Mesenteric fat pad (tissue), 1 donor: ENCODE data around the gene SRM. TPM values are rescaled to one million over a fixed set of nuclear protein-coding genes. Genes with fewer than 3 reads are reported as not detected.
"Not testable (repeated sequence)": the region's sequence is repeated elsewhere in the genome, so short reads cannot be mapped to it uniquely, and the experiment has no call there.

ENCODE experiments used
- DNase-seq: peaks from one replicate; pipeline ENCODE4 v3.0.0-alpha.2; 2020; ENCODE audit warnings: low spot score
- long read RNA-seq: library from polyadenylated mRNA; unstranded; transcript quantifications from one replicate; pipeline ENCODE4 v2.0.0, GENCODE V29; 2020
- total RNA-seq: library from RNA; stranded (reverse); fragmentation: NEBNext Ultra II Directional; extraction: Animal tissue kit (Norgen Biotek cat#: 25700); gene quantifications from one replicate; pipeline ENCODE4 v1.2.1, GENCODE V29; 2021
- donor health status: DM: yes; HTN: yes; CAD: no.

SRM gene
- total RNA-seq: 103 TPM
- long read RNA-seq, partial matches to known transcripts: 4 of 9 reads
- long read RNA-seq, other reads (novel, unspliced or antisense): 3 of 9 reads

- DNase-seq: peak; percentile 97
Observed at GRCh38 chr1:11059968-11060830, at the start of gene SRM. SRM (minus strand) TSS chr1:11060018; CDS start chr1:11059943, 75 bp downstream.

- no peak for DNase-seq
Observed at GRCh38 chr1:11109047-11109760, 49.4 kb upstream of the SRM start.

DNA sequence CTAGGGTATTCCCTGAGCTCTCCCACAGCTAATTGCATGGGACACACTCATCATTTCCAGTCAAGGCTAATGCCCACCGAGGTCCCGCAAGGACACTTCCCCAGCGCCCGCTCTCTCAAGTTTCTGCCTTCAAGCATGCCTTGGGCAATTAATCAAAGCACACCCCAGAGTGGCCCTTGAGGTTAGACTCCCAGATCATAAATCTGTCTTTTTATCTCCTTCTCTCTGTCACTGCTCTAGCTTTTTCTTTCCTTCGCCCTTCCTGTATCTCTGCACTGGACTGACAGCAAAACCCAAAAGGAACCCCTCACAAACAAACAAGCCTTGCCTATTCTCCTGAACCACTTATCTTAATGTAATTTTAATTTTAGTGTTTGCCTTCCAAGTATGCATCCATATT lies 47.8 kb upstream of the SRM start:
- no peak for DNase-seq

DNA sequence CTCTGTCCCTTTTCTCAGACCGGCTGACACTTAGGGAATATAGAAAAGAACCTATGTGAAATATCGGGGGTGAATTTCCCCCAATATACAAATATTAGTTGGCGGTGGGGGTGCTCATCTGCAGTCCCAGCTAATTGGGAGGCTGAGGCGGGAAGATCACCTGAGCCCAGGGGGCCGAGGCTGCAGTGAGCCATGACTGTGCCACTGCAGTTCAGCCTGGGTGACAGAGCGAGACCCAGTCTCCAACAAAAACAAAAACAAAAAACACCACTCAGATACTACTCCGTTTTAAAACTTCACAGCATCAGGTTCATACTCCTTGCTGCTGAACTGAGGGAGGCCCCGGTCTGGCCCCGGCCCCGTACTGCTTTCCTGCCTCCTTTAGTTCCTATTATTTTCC lies 45.8 kb upstream of the SRM start:
- peak; percentile 82 for DNase-seq

DNA sequence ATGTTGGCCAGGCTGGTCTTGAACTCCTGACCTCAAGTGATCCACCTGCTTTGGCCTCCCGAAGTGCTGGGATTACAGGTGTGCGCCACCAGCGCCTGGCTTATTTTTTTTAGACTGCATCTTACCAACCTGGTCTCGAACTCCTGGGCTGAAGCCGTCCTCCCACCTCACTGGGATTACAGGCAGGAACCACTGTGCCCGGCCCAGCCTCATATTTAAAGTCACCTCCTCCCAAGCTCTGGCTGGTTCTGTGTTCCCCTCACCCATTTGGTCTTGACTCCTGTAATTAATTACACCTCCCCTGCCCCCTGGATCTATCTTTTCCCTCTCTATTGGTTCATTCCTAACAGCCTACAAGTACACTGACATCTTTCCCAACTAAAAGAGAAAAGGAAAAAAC lies 41.5 kb upstream of the SRM start:
- DNase-seq: peak; percentile 35

DNA sequence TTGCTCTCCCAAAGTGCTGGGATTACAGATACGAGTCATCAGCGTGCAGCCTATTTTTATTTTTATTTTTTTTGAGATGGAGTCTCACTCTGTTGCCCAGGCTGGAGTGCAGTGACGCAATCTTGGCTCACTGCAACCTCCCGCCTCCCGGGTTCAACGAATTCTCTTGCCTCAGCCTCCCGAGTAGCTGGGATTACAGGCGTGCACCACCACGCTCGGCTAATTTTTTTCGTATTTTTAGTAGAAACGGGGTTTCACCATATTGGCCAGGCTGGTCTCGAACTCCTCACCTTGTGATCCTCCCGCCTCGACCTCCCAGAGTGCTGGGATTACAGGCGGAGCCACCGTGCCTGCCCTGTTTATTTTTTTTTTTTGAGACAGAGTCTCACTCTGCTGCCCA lies 41.0 kb upstream of the SRM start:
- DNase-seq: peak; percentile 33

DNA sequence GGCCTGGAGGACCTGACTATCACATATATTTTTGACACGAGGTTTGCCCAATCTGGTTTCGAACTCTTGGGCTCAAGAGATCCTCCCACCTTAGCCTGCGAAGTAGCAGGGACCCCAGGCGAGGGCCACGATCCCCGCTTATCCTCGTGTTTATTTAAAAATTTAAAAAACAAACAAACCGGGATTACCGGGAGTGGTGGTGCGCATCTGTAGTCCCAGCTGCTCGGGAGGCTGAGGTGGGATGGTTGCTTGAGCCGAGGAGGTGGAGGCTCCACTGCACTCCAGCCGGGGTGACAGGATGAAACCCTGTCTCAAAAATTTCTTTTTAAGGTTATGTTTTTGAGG lies 40.3 kb upstream of the SRM start:
- peak; percentile 33 for DNase-seq

DNA sequence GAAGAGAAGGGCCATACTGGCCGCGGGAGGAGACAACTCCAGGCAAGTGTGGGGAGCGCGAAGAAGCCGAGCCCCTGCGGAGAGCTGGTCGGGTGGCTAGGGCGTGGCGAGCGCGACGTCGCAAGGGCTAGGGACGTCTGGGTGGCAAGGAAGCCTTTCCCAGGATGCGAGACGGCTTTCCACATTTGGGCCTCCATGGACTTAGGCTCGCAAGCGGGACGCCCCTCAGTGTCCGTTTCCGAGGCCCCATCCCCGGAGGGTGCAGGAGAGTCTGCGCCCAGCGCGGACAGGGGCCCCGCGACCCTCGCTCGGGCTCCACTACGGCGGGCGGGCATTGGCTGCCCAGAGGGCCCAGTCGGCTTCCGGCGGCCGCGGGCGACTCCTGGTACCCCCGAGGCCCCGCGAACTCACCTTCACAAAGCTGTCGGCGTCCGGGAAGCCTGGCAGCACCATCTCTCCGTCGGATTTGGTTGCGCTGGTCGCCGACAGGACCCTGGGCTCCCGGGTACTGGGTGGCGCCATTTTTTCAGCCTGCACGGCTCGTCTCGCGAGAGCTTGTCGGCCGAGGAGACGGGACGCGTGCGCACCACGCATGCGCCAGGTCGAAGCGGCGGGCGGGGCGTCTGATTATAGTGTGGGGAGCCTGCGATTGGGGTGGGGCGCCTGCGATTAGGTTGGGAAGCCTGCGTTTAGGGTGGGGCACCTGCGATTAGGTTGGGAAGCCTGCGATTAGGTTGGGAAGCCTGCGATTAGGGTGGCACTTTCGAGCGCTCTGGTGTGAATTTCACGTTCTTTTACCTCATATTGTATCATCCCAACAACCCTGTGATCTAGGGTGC lies 39.7 kb upstream of the SRM start, which contains the start of gene EXOSC10:
Gene EXOSC10, minus strand, starts transcription at position 560 of the 839 bp plus-strand sequence. Its CDS starts 38 bp downstream, at position 522.
- DNase-seq: peak; percentile 98

DNA sequence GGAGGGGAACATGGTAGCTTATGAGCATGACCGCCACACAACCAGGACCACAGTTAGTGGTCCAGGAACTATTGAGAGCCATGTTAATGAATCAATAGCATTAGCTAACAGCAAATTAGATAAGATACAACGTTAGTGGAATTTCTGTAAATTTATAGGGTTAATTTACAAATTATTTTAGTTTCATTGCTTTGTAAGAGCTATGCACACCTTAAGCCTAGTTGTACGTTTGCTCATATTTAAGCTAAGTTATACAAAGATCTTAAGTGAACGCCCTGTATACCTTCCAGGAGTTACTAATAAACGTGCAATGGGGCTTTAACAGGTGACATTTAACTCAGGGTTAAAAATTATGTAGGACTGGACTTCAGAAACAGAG lies 39.1 kb upstream of the SRM start:
- DNase-seq: no peak

DNA sequence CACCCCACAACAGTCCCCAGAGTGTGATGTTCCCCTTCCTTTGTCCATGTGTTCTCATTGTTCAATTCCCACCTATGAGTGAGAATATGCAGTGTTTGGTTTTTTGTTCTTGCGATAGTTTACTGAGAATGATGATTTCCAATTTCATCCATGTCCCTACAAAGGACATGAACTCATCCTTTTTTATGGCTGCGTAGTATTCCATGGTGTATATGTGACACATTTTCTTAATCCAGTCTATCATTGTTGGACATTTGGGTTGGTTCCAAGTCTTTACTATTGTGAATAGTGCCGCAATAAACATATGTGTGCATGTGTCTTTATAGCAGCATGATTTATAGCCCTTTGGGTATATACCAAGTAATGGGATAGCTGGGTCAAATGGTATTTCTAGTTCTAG lies 24.0 kb upstream of the SRM start:
- DNase-seq: not testable (repeated sequence)

DNA sequence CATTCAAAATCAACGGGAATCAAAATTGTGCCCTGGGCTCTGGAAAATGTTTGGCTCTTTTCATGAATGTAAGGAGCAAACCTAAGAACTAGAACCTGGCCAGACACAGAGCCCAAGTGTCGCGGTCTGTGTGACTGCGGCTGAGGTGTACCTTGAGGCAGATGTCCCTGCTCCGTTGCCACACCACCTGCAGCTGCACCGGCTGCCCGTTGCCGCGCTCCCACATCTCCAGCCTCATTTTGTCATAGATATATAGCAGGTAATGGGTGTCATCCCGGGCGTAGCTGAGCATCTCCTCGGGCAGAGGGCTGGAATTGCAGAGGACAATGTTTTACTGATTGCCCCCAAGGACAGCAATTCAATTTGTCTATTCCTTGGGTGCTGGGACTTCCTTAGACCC lies 21.1 kb upstream of the SRM start:
- DNase-seq: peak; percentile 71

GRCh38 chr1:11078631-11079030 lies 18.8 kb upstream of the SRM start:
- DNase-seq: no peak

DNA sequence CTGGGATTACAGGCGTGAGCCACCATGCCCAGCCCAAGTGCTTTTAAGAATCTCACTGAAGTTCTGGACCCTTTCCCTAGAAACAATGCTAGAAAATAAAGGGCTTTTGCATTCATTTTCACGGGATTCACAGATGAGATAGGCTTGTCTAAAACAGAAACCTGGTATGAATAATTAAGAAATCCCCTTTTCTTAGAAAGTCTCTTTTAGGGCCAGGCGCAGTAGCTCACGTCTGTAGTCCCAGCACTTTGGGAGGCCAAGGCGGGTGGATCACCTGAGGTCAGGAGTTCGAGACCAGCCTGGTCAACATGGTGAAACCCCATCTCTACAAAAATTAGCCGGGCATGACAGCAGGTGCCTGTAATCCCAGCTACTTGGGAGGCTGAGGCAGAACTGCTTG lies 13.6 kb upstream of the SRM start:
- peak; percentile 22 for DNase-seq

- DNase-seq: peak; percentile 39
Observed at GRCh38 chr1:11072216-11072917, 12.5 kb upstream of the SRM start.

GRCh38 chr1:11071463-11072215 lies 11.8 kb upstream of the SRM start:
- DNase-seq: peak; percentile 86

DNA sequence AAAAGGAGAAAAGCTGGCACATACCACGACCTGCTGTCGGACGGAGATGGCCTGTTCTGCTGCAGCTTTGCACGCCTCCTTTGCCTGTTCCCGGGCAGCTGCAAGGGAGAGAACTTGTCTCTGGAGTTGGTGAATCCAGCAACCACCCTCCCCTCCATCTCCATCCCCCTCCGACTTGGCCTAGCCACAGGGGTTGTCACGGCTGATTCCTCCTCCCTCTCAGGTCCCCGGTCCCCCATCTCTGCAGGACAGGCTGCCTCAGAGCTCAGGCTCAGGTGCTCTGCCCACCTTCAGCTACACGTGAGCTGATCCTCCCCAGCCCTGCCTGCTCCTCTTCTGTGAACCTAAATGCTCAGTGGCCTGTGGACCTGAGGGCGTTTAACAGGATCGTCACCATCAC lies 11.1 kb upstream of the SRM start:
- peak; percentile 76 for DNase-seq

DNA sequence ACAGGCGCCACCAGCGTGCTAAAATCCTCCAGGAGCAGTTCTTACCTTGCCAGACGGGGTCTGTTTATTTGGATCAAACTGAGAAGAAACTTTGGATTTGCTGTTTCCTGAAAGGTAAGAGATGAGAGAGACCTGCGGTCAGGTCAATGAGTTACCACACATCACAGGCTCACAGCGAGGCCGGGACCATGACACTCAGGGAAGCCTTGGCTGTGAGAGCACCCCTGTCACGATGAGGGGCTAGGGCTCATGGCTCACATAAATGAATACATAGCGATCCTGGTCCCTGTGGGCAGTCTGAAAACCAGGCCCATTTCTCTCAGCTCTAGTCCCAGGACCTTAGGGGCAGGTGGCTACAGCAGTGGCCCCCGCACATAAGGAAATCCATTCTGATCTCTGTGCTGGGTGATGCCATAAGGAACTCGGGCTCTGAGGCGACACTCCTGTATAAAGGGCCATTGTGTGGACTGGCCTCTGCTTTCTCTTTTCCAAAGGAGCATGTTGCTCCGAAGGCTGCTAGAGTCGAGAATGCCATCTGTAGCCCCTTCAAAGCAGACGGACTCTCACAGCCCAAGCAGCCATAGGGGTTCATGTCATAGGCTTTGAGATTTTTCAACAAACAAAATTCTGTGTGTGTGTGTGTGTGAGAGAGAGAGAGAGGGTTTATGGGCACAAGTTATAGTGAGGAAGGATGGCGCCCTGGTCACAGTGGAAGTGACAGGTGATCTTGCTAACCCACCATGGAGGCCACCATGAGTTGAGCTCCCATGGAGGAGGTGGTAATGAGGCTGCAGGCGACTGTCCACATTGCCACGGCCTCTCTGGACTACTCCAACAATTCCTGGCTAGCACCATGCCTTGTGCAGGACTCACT lies 9.0 kb upstream of the SRM start:
- DNase-seq: peak; percentile 74

DNA sequence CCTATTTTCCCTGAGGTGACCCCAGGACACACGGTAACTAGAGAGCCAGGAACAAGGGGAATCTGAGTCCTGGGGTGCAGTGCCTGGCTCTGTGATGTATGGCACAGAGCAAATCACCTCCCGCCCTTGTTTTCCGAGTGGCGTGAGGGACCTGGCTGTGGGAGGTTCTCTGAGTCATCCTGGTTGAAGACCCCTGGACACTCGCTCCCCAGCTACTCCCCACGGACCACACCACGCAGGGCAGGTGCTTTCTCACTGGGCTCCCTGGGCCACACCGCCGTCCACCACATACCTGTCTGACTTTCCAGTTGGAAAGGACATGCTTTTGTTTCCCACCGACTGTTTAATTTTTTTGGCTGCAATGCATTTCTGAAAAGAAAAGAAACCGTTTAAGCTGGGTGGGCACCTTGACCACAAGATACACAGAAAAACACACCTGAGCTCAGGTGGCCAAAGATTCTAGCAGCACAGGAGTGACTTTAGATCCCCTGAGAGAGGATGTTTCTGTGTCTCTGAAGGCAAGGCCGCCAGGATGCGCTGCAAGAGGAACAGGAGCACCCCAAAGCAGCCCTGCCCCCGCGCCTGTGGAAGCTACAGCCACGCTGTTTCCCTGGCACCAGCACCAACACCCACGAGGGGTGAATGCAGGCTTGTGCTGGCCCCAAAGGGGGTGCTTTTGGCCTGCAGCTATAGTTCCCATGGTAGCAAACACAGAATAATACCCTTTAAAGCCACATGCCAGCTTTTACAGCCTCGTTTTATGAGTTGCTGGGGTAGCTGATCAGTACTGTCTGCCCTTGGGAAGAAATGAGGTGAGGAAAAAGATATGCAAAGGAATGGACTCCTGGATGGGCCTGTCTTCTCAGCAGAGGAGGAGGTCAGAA lies 8.1 kb upstream of the SRM start:
- DNase-seq: peak; percentile 72
